A673 (cell line): ENCODE results near the gene ISYNA1. TPM values are rescaled to one million over a fixed set of nuclear protein-coding genes. Genes with fewer than 3 reads are reported as not detected.

Source experiments
- BruUV-seq: library from RNA; stranded (reverse); fragments of 400-500 nt; replicated peaks from 2 replicates; lab custom pipeline; 2021; lab: Mats Ljungman, UMichigan
- CTCF ChIA-PET: fragments of 300-600 bp; sonication (Branson Sonifier 250); formaldehyde crosslinking; loops from one replicate; lab custom pipeline; 2022; ENCODE audit warnings: antibody characterized with exemption; lab: Charles Lee
- POLR2A ChIA-PET: fragments of 300-600 bp; sonication (Branson Sonifier 250); formaldehyde crosslinking; loops from one replicate; lab custom pipeline; 2022; ENCODE audit warnings: antibody characterized with exemption; ENCODE audit not compliant: low non-redundant PET; lab: Charles Lee
- DNase-seq: peaks from one replicate; pipeline ENCODE4 v3.0.0-alpha.2; 2015; ENCODE audit warnings: low spot score
- H3K27ac ChIP-seq: fragments of 200-600 bp; sonication (generic); 2 replicates; pipeline ENCODE4 v1.5.1; 2016; ENCODE audit warnings: mixed run types, low read depth, mild to moderate bottlenecking, mixed read lengths, antibody characterized with exemption, low read length; ENCODE audit not compliant: poor library complexity, severe bottlenecking
- H3K27me3 ChIP-seq: fragments of 200-600 bp; sonication (generic); replicated peaks from 2 replicates; pipeline ENCODE4 v1.6.1; 2017; ENCODE audit warnings: mixed run types, low read depth, mild to moderate bottlenecking, mixed read lengths, antibody characterized with exemption, low read length; ENCODE audit not compliant: insufficient read depth, poor library complexity
- H3K36me3 ChIP-seq: fragments of 200-600 bp; sonication (generic); 2 replicates; pipeline ENCODE4 v1.6.1; 2016; ENCODE audit warnings: mixed run types, mild to moderate bottlenecking, mixed read lengths, antibody characterized with exemption, low read length; ENCODE audit not compliant: insufficient read depth, poor library complexity, severe bottlenecking
- H3K4me1 ChIP-seq: fragments of 200-600 bp; sonication (generic); 2 replicates; pipeline ENCODE4 v1.6.1; 2017; ENCODE audit warnings: mixed run types, mild to moderate bottlenecking, mixed read lengths, antibody characterized with exemption, low read length; ENCODE audit not compliant: insufficient read depth, poor library complexity, severe bottlenecking
- H3K4me3 ChIP-seq: fragments of 200-600 bp; sonication (generic); 2 replicates; pipeline ENCODE4 v1.5.1; 2016; ENCODE audit warnings: low read depth, mixed run types, mild to moderate bottlenecking, mixed read lengths, low read length; ENCODE audit not compliant: poor library complexity, severe bottlenecking
- H3K9me3 ChIP-seq: fragments of 200-600 bp; sonication (generic); 2 replicates; pipeline ENCODE4 v1.6.1; 2016; ENCODE audit warnings: mixed run types, low read depth, mild to moderate bottlenecking, mixed read lengths, antibody characterized with exemption, low read length; ENCODE audit not compliant: poor library complexity, severe bottlenecking
- EZH2 ChIP-seq: fragments of 200-600 bp; sonication (generic); IDR thresholded peaks from 2 replicates; pipeline ENCODE4 v1.6.1; 2017; ENCODE audit warnings: borderline replicate concordance, low read depth, mild to moderate bottlenecking, mixed read lengths, antibody characterized with exemption, low read length; ENCODE audit not compliant: poor library complexity, severe bottlenecking
- intact Hi-C: fragments of 100-400 bp; cut with micrococcal nuclease; formaldehyde crosslinking; loops from one replicate; pipeline ENCODE4 v1.10.0; 2022; ENCODE audit not compliant: unreplicated experiment
- total RNA-seq: library from RNA; stranded (reverse); gene quantifications from 2 replicates; pipeline ENCODE4 v1.2.3, GENCODE V29; 2021
- TF ChIP-seq, protein P1 (sequence below): fragments of 300-800, 200-600 bp; sonication (generic); conservative IDR thresholded peaks from 2 replicates; pipeline ENCODE4 v1.5.1; 2017; ENCODE audit warnings: low read depth, mild to moderate bottlenecking, antibody characterized with exemption, low read length, moderate library complexity, mixed read lengths

Gene ISYNA1
- total RNA-seq, 1 experiment from 2014 or later: 153 TPM

DNA sequence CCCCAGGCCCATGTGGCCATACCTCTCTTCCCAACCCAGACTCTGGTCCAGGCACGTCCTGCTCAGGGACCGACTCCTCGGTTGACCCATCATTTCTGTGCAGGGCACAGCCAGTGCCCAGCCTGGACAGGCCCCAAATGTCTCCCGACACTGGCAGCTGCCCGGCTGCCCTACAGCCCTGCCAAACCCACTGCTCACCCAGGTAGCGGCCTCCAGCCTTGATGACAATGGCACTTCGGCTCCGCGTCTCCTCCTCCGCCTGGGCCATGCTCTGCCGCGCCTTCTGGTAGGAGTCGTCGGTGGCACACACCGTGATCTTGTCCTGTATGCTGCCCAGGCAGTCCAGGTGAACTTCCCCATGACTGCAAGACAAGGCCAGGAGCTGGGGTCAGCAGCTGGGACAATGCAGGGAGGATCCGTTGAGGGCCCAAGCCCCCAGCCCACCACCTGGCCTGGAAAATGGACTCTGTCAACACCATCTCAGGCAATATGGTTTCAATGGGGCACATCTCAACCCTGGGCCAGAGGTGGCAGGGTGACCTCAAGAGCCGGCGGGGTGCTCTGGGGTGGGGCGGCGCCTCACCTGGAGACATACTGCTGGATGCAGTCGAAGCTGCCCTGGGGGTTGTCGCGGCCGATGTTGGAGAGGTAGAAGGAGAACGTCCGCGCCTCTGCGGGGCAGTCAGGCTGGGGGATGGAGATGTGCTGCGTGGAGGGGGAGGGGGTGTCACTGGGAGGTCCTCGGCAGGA is 27.5 kb upstream of the ISYNA1 start:
- intact Hi-C loops: loop anchor here (5.0 to 10.0 kb wide), 4 partner anchors 129 to 519 kb away; partner anchors contain the start of genes COPE and DDX49
- Histone ChIP-seq H3K27ac (peak overlapping the region; percentile 42), H3K4me3 (no peak overlapping the region), H3K27me3 (no peaks in the 10 kb centered on the region), H3K9me3 (no peaks in the 10 kb centered on the region), H3K4me1 (peaks cover 8% of the 10 kb centered on the region), H3K36me3 (no peaks in the 10 kb centered on the region)
- DNase-seq: no peak
- ChIA-PET CTCF (interaction anchor here (0.6 kb wide), 1 partner anchor 17 kb away, joined by 7 read pairs; no protein-coding TSS in a partner anchor), POLR2A (no interaction called here)
- TF ChIP-seq EZH2: no peak
- TF ChIP-seq, protein P1, sequence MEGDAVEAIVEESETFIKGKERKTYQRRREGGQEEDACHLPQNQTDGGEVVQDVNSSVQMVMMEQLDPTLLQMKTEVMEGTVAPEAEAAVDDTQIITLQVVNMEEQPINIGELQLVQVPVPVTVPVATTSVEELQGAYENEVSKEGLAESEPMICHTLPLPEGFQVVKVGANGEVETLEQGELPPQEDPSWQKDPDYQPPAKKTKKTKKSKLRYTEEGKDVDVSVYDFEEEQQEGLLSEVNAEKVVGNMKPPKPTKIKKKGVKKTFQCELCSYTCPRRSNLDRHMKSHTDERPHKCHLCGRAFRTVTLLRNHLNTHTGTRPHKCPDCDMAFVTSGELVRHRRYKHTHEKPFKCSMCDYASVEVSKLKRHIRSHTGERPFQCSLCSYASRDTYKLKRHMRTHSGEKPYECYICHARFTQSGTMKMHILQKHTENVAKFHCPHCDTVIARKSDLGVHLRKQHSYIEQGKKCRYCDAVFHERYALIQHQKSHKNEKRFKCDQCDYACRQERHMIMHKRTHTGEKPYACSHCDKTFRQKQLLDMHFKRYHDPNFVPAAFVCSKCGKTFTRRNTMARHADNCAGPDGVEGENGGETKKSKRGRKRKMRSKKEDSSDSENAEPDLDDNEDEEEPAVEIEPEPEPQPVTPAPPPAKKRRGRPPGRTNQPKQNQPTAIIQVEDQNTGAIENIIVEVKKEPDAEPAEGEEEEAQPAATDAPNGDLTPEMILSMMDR: no peak
- BruUV-seq: no TSS peak

DNA sequence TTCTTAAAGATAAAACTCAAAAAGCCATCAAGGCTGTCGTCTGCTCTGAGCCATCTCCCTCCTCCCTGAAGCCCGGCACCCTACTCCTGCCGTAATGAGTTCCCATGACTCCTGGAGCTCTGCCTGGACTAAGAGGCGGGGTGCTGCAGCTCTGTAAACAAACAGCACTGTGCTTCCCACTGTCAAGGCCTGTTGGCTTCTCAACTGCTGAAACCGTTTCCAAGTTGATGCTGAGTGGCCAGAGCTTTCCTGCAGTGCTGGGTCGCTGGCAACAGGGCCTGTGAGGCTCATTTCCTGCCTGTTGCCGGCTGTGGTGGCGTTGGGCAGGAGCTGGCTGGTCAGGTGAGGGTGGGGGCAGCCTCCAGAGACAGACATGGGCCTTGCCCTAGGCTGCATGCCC is 26.7 kb upstream of the ISYNA1 start:
- DNase-seq: no peak
- intact Hi-C loops: loop anchor here (5.0 to 10.0 kb wide), 4 partner anchors 130 to 520 kb away; partner anchors contain the start of genes COPE and DDX49
- H3K4me1 ChIP-seq: peaks cover 8% of the 10 kb centered on the region
- H3K27me3 ChIP-seq: no peaks in the 10 kb centered on the region
- no peaks in the 10 kb centered on the region for H3K9me3 ChIP-seq
- BruUV-seq: no TSS peak
- H3K4me3 ChIP-seq: no peak overlapping the region
- peak overlapping the region; percentile 42 for H3K27ac ChIP-seq
- no peaks in the 10 kb centered on the region for H3K36me3 ChIP-seq
- CTCF ChIA-PET: interaction anchor here (0.6 to 0.7 kb wide), 2 partner anchors 9 to 17 kb away, joined by 4 to 7 read pairs; no protein-coding TSS in a partner anchor
- TF ChIP-seq, protein P1: no peak
- no peak for TF ChIP-seq EZH2
- POLR2A ChIA-PET: no interaction called here

DNA sequence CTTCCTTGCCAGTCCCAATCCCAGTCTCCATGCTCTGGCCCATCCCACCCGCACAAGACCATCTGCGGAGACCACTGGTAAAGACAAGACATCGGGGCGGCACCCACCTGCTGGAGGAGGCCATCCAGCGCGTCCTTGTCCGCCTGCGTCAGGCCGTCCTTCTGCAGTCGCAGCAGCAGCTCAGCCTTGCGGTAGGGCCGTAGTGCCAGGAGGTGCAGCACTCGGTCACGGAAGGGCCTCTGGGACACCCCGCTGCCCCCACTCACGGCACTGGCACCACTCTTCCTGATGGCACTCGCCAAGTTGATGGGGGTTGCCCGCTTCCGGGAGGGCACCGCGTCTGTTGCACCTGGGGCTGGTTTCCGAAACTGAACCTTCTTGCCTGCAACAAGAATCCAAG is 23.5 kb upstream of the ISYNA1 start:
- H3K36me3 ChIP-seq: peaks cover 3% of the 10 kb centered on the region
- CTCF ChIA-PET: interaction anchor here (0.5 to 1.2 kb wide), 5 partner anchors 10 to 360 kb away, joined by 3 to 9 read pairs (median 4); no protein-coding TSS in a partner anchor
- POLR2A ChIA-PET: no interaction called here
- no peak overlapping the region for H3K4me3 ChIP-seq
- no peak for DNase-seq
- peaks cover 8% of the 10 kb centered on the region for H3K4me1 ChIP-seq
- no peak overlapping the region for H3K27ac ChIP-seq
- intact Hi-C loops: loop anchor here (10.0 kb wide), 3 partner anchors 133 to 523 kb away; partner anchors contain the start of genes COPE and DDX49
- no peaks in the 10 kb centered on the region for H3K9me3 ChIP-seq
- TF ChIP-seq EZH2: no peak
- TF ChIP-seq, protein P1: no peak
- no TSS peak for BruUV-seq
- H3K27me3 ChIP-seq: no peaks in the 10 kb centered on the region
